GM12874 (cell line): Measurements from ENCODE around the gene CTAGE1.

Experiments
- TF ChIP-seq, protein P1 (sequence below): IDR thresholded peaks from 2 replicates; pipeline ENCODE4 v1.5.1; 2011; ENCODE audit warnings: low read depth, mild to moderate bottlenecking, control low read depth, low read length, moderate library complexity; ENCODE audit not compliant: insufficient read depth

Gene CTAGE1

DNA sequence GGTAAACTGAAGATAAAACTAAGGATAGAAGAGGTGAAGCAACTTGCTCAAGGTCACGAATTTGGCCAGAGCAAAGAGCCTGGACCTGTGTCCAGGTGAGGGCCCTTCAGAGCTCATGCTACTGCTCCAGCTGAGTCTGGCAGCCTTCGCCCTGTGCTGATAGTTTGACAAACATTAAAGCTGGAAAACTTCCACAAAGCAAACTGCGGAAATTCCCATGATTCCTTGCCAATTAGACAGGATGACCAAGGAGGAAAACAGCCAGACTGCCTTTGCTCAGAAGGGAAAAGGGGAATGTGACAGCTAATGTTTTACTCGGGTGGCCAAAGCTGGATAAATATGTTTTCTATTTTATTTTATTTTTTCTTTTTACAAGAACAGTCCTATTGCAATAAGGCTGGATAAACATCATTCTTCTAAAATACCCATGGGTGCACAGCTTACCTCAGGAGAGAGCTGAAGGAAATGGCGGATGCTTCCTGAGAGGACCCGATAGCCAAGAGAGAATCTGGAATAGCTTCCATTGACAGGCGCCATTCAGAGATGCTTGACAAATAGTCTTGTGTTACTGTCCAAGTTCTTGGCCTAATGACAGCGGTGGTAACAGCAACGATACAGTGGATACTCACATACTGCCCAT is 5.3 kb upstream of the CTAGE1 start:
- TF ChIP-seq, protein P1, sequence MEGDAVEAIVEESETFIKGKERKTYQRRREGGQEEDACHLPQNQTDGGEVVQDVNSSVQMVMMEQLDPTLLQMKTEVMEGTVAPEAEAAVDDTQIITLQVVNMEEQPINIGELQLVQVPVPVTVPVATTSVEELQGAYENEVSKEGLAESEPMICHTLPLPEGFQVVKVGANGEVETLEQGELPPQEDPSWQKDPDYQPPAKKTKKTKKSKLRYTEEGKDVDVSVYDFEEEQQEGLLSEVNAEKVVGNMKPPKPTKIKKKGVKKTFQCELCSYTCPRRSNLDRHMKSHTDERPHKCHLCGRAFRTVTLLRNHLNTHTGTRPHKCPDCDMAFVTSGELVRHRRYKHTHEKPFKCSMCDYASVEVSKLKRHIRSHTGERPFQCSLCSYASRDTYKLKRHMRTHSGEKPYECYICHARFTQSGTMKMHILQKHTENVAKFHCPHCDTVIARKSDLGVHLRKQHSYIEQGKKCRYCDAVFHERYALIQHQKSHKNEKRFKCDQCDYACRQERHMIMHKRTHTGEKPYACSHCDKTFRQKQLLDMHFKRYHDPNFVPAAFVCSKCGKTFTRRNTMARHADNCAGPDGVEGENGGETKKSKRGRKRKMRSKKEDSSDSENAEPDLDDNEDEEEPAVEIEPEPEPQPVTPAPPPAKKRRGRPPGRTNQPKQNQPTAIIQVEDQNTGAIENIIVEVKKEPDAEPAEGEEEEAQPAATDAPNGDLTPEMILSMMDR: no peak

DNA sequence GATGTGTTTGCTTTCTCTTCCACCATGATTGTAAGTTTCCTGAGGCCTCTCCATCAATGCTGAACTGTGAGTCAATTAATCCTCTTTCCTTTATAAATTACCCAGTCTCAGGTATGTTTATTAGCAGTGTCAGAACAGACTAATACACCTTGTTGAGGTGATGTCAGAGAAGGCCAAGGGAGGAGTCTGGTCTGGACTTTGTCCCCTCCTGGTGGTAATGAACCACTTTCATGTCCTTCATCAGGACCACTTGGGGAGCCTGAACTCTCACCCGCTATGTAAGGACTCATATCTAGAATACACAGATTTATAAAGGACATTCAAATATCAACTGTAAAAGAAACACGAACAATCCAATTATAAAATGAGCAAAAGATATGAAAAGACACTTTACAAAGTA is 2.9 kb upstream of the CTAGE1 start:
- TF ChIP-seq, protein P1: no peak

DNA sequence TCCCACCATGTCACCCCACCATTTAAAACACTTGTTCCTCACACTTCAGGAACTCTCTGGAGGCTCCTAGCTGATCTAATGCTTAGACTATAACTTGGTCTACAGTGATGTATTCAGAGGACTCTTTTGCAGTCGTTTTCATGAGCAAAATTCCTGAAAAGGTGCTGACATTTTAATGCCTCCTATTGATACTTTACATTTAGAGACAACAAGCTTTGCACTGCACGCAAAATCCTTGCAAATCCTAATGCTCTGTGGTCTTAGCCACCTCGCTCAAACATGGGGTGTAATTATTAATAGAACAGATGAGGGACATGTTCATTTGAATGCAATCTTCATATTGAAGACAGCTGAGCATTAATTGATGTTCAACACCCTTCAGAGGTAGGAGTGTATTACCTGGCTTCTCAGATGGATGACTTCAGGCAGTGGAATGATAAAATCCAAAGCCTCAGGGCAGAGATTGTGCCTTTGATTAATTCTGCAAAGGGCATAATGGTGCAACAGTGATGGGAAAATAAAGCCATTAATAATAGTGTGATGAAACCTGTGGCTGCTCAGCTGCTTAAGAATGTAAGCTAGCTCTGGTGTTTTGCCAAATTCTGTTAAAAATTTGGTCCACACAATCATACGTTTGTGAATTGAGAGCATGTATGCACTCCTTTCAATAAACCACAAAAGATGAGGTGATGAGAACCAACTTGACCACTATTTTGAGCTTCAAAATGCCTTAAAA is 5.4 kb downstream of the CTAGE1 start:
- TF ChIP-seq, protein P1: no peak

DNA sequence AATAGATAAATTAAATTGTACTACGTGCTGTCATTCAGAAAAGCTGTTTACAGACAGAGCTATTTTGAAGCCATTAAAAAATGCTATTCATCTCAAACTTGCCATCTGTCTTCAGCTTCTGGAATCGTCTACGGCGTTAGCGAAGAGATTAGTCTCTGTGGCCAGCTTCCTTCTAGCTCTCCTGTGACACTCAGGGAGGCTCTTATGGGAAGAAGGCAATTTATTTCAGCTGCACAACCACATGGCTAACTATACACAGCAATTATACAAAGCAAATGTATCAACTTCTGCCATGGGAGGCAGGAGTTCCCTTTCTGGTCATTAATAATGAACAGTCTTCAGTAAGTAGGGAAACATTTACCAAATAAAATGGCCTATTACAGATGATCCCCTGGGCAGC is 6.3 kb downstream of the CTAGE1 start:
- TF ChIP-seq, protein P1: no peak

DNA sequence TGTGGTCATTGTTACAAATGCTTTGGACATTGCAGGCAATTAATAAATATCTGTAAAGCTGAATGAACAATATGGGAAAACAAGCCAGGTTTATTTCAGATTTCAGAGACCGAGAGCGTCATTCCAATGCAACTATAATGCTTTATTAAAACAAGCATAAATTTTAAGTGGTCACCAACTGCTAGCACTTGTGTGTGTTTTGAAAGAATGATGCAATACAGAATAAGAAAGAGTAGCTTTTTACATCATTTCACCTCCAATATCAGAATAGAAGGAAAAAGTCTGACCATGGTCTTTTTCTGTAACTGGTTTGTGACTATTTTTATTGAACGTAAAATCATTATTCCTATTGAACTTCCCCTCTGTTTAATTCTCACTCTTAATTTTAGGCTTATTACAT is 7.6 kb downstream of the CTAGE1 start:
- TF ChIP-seq, protein P1: no peak

DNA sequence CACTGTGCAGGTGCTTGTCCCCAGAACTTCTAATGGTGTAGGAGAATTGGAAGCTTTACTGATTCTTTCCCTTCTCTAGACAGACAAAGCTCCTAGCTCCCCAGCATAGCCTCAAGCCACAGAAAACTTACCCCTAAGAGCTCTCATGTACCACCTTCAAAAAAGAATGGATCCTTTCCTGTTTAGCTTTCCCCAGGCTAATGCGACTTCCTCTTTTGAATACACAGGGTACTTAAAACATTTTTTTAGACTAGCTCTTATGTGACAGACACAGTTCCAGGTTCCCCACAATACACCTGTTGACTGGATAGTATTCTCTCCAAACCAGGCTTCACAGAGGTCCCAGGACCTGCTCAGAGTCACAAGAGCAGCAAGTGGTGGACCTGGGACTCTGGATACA is 8.3 kb downstream of the CTAGE1 start:
- TF ChIP-seq, protein P1: no peak

DNA sequence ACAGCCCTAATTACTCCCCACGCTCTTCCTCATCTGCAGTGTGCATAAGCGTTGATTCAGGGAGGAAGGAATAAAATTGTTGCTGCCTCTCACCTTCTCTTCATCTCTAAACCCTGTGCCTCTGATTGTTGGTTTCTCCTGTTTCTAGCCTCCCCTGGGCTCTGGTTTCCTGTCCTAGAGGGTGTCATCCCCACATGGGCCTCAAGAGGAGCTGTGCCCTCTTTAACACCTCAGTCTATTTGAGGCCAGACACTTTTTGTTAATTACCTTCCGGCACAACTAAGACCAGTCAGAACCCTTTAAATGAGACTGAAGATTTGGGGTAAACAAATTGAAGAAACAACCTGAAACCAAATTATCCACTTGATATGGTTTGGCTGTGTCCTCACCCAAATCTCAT is 9.7 kb downstream of the CTAGE1 start:
- TF ChIP-seq, protein P1: no peak
